Epithelial cell of prostate (primary cell): Measurements from ENCODE around the gene SNAP29.
"Not testable (repeated sequence)": the region's sequence is repeated elsewhere in the genome, so short reads cannot be mapped to it uniquely, and the experiment has no call there.

Experiments
- DNase-seq: peaks from one replicate; pipeline ENCODE4 v3.0.0-alpha.2; 2011; ENCODE audit warnings: low read depth, low spot score
- H3K27ac ChIP-seq: fragments of 450-650 bp; 2 replicates; pipeline ENCODE4 v1.5.1; 2017; ENCODE audit warnings: mild to moderate bottlenecking

SNAP29 gene

GRCh38 chr22:20858615-20859416 is at the start of gene SNAP29, which contains the start of gene PI4KA:
SNAP29 (plus strand) TSS chr22:20859007; CDS start chr22:20859111, 104 bp downstream.
PI4KA (minus strand) TSS chr22:20858811; CDS start chr22:20858725, 86 bp downstream.
- peak within 1 kb of the TSS; percentile 55 for H3K27ac ChIP-seq
- DNase-seq = peak; percentile 90

DNA sequence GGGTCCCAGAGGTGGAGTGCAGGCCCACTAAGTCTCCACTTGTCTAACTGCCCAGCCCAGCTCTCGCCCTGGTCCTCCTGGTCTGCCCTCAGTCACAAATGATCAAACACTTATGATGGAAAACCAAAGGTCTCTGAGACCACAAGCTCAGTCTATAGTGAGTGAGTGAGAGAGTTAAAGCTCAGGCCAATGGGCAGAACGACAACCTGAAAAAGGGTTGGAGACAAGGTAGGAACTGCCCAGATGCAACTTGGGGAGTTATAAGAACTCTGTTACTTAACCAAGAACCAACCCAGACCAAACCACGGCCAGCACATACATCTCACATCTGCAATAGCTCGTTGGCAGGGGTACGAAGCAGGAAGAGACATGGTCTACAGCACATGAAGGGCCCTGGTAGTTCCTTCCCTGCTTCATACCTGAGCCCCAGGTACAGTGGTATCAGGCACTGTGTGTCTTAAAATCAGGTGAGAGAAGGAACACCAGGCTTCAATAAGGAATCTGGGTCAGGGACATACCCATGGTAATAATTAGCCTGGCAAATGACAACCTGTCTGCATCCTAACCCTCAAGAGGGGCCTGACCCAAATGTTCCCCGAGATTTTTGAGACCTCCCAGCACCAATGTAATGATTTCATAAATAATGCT is 49.1 kb upstream of the SNAP29 start:
- H3K27ac ChIP-seq = no peak overlapping the region
- DNase-seq = no peak

GRCh38 chr22:20810645-20811044 is 48.2 kb upstream of the SNAP29 start:
- no peak for DNase-seq
- no peak overlapping the region for H3K27ac ChIP-seq

DNA sequence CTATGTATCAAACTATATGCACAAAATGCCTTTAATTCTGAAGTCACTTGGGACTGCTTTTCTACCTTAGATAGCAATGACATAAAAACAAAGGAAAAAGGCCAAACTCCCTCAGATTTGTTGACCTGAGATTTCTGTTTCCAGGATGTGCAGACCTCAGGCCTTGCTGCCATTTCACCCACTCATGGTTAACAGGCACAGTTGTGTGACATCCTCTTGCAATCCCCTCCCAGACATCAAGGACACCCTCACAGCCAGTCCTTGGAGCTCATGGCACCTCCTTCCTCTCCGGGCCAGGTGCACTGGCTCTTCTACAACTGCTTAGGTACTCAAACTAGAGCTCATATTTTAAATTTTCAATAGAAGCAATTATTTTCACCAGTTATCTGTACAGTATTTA is 47.6 kb upstream of the SNAP29 start:
- H3K27ac ChIP-seq = no peak overlapping the region
- DNase-seq = no peak

- no peak overlapping the region for H3K27ac ChIP-seq
- DNase-seq = no peak
These were observed 46.7 kb upstream of the SNAP29 start for GRCh38 chr22:20811971-20812660.

GRCh38 chr22:20813056-20813455 is 45.8 kb upstream of the SNAP29 start:
- H3K27ac ChIP-seq = no peak overlapping the region
- no peak for DNase-seq

DNA sequence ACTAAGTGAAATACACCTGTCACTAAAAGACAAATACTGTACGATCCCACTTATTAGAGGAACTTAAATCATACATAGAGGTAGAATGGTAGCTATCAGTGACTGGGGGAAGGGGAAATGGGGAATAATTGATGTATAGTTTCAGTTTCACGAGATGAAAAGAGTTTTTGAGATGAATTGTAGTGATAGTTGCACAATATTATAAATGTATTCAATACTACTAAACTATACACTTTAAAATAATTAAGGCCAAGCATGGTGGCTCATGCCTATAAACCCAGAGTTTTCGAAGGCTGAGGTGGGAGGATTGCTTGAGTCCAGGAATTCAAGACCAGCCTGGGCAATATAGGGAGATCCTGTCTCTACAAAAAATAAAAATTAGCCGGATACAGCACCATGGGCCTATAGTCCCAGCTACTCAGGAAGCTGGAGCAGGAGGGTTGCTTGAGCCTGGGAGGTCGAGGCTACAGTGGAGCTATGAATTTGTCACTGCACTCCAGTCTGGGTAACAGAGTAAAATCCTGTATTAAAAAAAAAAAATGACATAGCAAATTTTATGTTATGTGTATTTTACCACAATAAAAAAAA is 44.5 kb upstream of the SNAP29 start:
- no peak for DNase-seq
- H3K27ac ChIP-seq = no peak overlapping the region

DNA sequence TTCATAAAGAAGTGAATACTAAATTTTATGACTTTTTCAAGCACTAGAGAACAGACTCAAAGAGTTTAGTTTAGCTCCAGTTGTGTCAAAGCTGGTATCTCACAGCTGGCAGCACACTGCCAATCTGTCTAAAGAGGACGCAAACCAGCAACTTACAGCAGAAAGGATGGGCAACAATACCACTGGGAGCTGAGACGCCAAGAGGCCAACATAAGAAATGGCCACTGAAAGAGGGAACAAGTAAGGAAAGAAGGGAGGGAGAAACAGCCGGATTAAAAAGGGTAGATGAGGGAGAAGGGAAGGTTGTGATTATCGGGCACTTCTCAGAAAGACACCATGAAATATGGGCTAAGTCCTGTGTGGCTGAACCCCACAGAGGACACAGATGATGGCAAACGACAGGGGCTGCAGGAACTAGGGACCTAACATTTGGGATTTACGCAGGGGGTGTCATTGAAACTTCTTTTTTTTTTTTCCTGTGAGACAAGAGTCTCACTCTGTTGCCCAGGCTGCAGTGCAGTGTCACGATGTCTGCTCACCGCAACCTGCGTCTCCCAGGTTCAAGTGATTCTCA is 43.2 kb upstream of the SNAP29 start:
- DNase-seq = no peak
- no peak overlapping the region for H3K27ac ChIP-seq

- H3K27ac ChIP-seq = no peak overlapping the region
- DNase-seq = no peak
These were observed 42.2 kb upstream of the SNAP29 start for GRCh38 chr22:20816559-20816958.

DNA sequence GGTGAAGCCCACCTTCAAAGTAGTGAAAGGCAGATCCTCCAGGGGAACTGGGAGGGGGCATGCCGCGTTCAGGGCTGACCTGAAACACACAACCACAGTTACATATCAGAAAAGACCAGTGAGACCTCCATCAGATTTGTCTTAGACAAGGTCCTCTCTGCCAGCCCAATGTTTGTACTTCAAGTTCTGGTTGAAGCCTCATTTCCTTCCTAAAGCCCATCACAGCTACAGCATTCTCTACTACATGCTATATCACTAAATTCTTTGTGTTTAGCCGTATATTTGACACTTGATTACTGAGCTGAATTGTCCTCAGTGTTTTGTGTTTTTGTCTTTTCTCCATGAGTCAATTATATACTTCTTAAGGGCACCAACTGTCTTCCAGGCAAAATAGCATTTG is 40.3 kb upstream of the SNAP29 start:
- H3K27ac ChIP-seq = no peak overlapping the region
- no peak for DNase-seq

DNA sequence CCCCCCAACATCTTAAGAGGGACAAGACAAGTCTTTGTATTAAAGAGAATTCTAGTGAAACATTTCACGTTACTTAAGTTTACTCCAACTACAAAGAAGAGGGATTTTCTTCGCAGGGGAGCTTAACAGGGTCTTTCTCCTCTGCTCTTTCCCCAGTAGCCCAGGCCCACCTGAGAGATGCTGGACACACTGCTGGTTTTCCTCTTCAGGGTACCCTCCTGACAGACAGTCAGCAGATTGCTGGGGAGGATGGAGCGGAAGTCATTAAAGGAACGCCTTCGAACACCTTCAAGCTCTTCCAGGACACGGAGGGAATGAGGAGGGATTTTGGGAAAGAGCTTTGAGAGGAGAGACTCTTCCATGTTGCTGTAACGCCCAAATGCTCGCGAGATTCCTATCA is 39.3 kb upstream of the SNAP29 start:
- DNase-seq = no peak
- no peak overlapping the region for H3K27ac ChIP-seq

DNA sequence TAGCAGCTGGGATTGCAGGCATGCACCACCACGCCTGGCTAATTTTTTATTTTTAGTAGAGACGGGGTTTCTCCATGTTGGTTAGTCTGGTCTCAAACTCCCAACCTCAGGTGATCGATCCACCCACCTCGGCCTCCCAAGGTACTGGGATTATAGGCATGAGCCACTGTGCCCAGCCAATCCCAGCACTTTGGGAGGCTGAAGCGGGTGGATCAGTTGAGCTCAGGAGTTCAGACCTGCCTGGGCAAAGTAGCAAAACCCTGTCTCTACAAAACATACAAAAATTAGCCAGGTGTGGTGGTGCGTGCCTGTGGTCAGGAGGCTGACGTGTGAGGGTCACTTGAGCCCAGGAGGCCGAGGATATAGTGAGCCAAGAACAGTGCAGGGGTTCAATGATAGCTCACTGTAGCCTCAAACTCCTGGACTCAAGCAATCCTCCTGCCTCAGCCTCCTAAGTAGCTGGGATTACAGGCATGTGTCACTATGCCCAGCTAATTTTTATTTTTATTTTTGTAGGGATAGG is 37.0 kb upstream of the SNAP29 start:
- DNase-seq, H3K27ac ChIP-seq: not testable (repeated sequence)

DNA sequence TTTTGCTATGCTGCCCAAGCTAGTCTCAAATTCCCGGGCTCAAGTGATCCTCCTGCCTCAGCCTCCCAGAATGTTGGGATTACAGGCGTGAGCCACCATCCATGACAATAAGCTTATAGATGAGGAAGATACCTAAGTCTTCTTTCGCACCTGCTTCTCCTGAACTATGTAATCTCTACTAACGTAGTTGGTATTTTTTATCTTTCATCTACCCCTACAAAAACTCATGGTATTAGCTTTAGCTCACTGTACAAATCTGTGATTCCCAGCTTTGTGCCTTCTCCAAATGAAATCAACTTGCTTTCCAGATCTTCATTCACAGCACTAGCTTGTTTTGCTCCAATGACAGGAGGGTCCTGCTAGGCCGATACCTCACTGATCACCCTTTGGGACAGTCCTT is 36.6 kb upstream of the SNAP29 start:
- DNase-seq = no peak
- H3K27ac ChIP-seq = no peak overlapping the region

GRCh38 chr22:20823264-20823663 is 35.5 kb upstream of the SNAP29 start:
- H3K27ac ChIP-seq = no peak overlapping the region
- no peak for DNase-seq

DNA sequence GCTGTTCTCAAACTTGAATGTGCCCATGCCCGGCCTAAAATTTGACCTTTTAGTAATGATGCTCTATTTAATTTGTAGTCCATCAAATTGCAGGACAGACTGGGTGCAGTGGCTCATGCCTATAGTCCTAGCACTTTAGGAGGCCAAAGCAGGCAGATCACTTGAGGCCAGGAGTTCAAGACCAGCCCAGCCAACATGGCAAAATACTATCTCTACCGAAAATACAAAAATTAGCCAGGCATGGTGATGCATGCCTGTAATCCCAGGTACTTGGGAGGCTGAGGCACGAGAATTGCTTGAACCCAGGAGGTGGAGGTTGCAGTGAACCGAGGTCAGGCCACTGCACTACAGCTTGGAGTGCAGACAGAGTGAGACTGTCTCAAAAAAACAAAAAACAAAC is 33.6 kb upstream of the SNAP29 start:
- DNase-seq, H3K27ac ChIP-seq: not testable (repeated sequence)

DNA sequence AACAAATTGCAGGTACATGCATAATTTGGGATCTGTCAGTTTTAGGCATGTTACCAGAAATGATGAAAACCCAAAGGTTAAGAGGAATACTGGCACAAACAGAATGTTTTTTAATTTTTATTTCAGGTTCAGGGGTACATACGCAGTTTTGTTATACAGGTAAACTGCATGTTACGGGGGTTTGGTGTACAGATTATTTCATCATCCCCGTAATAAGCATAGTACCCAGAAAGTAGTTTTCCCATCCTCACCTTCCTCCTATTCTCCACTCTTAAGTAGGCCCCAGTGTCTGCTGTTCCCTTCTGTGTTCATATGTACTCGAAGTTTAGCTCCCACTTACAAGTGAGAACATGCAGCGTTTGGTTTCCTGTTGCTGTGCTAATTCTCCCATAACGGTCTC is 33.2 kb upstream of the SNAP29 start:
- DNase-seq = no peak
- no peak overlapping the region for H3K27ac ChIP-seq

GRCh38 chr22:20826373-20827152 is 32.2 kb upstream of the SNAP29 start:
- DNase-seq, H3K27ac ChIP-seq: not testable (repeated sequence)

DNA sequence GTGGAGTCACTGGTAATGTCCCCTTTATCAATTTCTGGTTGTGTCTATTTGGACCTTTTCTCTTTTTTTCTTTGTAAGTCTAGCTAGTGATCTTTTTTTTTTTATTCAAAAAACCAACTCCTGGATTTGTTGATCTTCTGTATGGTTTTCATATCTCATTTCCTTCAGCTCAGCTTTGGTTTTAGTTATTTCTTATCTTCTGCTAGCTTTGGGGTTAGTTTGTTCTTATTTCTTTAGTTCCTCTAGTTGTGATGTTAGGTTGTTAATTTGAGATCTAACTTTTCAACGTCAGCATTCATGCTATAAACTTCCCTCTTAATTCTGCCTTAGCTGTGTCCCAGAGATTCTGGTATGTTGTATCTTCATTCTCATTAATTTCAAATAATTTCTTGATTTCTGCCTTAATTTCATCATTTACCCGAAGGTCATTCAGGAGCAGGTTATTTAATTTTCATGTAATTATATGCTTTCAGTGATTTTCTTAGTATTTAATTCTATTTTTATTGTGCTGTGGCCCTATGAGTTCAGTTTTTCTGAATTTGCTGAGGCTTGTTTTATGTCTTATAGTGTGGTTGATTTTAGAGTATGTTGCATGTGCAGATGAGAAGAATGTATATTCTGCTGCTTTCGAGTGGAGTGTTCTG is 29.2 kb upstream of the SNAP29 start:
- no peak for DNase-seq
- H3K27ac ChIP-seq = no peak overlapping the region

GRCh38 chr22:20833225-20833665 is 25.6 kb upstream of the SNAP29 start:
- H3K27ac ChIP-seq = no peak overlapping the region
- no peak for DNase-seq
